Activated CD4-positive, alpha-beta memory T cell treated with anti-CD3 and anti-CD28 coated beads for 36 hours (primary cell): ENCODE measurements around the gene BCAR1. TPM values are rescaled to one million over a fixed set of nuclear protein-coding genes. Genes with fewer than 3 reads are reported as not detected.

Source experiments
- CTCF ChIA-PET: fragments of 350-600 bp; sonication (Branson Sonifier 250); formaldehyde crosslinking; loops from one replicate; lab custom pipeline; 2021; ENCODE audit warnings: antibody characterized with exemption, inconsistent platforms; lab: Charles Lee
- POLR2A ChIA-PET: fragments of 350-600 bp; sonication (Branson Sonifier 250); formaldehyde crosslinking; loops from one replicate; lab custom pipeline; 2021; ENCODE audit warnings: antibody characterized with exemption; lab: Charles Lee
- DNase-seq: peaks from one replicate; pipeline ENCODE4 v3.0.0-alpha.2; 2020
- H3K27ac Mint-ChIP-seq: one replicate; pipeline ENCODE4 v1.8.0; 2021; ENCODE audit warnings: mixed read lengths
- H3K27me3 Mint-ChIP-seq: one replicate; pipeline ENCODE4 v1.8.0; 2021; ENCODE audit warnings: mixed read lengths
- H3K36me3 Mint-ChIP-seq: one replicate; pipeline ENCODE4 v1.8.0; 2021; ENCODE audit warnings: mixed read lengths
- H3K4me1 Mint-ChIP-seq: one replicate; pipeline ENCODE4 v1.8.0; 2021; ENCODE audit warnings: low read depth, mixed read lengths
- H3K4me3 Mint-ChIP-seq: one replicate; pipeline ENCODE4 v1.8.0; 2021; ENCODE audit warnings: mild to moderate bottlenecking, mixed read lengths
- H3K9me3 Mint-ChIP-seq: one replicate; pipeline ENCODE4 v1.8.0; 2021; ENCODE audit warnings: mixed read lengths
- intact Hi-C: fragments of 100-400 bp; cut with micrococcal nuclease; formaldehyde crosslinking; loops from one replicate; pipeline ENCODE4 v1.15.1; 2023
- total RNA-seq, 2 experiments: library from RNA; stranded (reverse); gene quantifications; one replicate each; pipeline ENCODE4 v1.2.3, GENCODE V29; 2021

The BCAR1 gene
- total RNA-seq, 2 experiments from 2014 or later, result 0.78 to 1.1 TPM

DNA sequence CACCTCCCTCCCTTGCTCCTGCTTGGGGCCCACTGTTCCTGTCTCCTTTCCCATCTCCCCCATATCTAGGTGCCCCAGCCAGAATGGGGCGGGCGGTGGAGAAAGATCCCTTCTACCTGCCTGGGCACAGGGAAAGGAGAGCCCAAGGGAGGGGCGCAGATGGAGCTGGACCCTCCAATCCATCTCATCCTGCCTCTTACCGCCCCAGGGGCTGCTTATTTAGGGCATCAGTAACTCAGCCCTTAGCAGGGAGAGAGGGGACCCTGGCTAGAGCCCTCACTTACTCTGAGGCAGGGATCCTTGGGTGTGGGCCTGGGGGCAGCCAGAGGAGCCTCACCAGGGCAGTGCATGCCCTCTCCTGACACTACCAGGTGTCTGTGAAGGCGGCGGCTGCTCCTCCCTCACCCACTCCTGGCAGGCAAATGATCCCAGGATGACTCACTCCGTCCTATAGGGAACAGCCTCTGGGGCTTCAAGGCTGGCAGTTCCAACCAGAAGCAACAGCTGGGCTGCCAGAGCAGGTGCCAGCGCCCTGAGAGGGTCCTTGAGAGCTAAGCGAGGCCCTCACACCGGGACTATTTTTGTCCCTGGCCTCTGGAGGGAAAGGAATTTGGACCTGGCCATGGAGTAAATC is 16.3 kb upstream of the BCAR1 start:
- Mint-ChIP-seq H3K4me3 (no peak overlapping the region), H3K27me3 (peaks cover 31% of the 10 kb centered on the region), H3K4me1 (peaks cover 6% of the 10 kb centered on the region), H3K9me3 (no peaks in the 10 kb centered on the region), H3K27ac (no peak overlapping the region), H3K36me3 (no peaks in the 10 kb centered on the region)
- CTCF ChIA-PET, result interaction anchor here (0.8 kb wide), 1 partner anchor 68 kb away, joined by 3 read pairs; no protein-coding TSS in a partner anchor
- POLR2A ChIA-PET, result no interaction called here
- intact Hi-C loops, result no loop called here
- DNase-seq, result no peak

- no peak for DNase-seq
- intact Hi-C loops, result no loop called here
- H3K36me3 Mint-ChIP-seq, result no peaks in the 10 kb centered on the region
- peak overlapping the region; percentile 65 for H3K4me3 Mint-ChIP-seq
- CTCF ChIA-PET, result no interaction called here
- H3K27me3 Mint-ChIP-seq, result peaks cover 30% of the 10 kb centered on the region
- peaks cover 6% of the 10 kb centered on the region for H3K4me1 Mint-ChIP-seq
- POLR2A ChIA-PET, result no interaction called here
- H3K9me3 Mint-ChIP-seq, result no peaks in the 10 kb centered on the region
- no peak overlapping the region for H3K27ac Mint-ChIP-seq
Observed at GRCh38 chr16:75266738-75267630, 15.6 kb upstream of the BCAR1 start.

DNA sequence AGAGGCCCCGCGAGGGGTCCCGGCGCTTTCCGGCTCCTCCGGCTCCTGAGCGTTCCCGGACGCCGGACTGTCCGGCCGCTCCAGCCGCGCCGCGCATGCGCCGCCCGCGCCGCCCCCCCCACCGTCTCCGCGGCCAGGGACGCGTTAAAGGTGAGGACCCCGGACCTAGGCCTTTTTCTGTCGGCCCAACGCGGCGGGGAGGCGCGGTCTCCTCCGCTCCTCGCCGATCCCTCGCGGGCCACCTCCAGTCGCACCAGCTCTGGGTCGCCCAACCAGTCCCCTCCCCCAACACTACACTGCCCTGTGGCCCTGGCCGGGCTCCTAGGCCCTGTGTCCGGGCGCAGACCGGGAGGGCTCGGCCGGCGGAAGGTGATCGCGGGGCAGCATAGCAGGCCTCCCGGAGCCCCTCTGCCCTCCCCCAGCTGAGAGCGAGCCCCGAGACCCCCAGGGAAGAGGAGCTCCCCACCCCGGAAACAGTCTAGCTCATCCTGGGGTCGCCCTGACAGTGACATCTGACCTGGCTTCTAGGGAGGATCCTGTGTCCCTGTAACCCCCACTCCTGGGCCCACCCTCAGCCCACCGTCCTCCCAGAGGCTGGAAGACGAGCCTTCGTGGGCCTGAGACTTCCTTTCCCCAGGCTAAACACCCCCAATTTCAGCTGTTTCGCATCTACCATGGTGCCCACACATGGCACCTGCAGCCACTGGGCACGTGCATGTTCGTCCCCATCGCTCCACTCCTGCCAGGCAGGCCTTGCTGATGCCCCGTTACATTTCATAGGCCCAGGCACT is 14.7 kb upstream of the BCAR1 start:
- no peak for DNase-seq
- ChIA-PET CTCF (no interaction called here), POLR2A (no interaction called here)
- H3K27me3 Mint-ChIP-seq, result peaks cover 30% of the 10 kb centered on the region
- intact Hi-C loops, result no loop called here
- H3K4me3 Mint-ChIP-seq, result peak overlapping the region; percentile 65
- H3K4me1 Mint-ChIP-seq, result peaks cover 6% of the 10 kb centered on the region
- H3K27ac Mint-ChIP-seq, result no peak overlapping the region
- no peaks in the 10 kb centered on the region for H3K9me3 Mint-ChIP-seq
- no peaks in the 10 kb centered on the region for H3K36me3 Mint-ChIP-seq

DNA sequence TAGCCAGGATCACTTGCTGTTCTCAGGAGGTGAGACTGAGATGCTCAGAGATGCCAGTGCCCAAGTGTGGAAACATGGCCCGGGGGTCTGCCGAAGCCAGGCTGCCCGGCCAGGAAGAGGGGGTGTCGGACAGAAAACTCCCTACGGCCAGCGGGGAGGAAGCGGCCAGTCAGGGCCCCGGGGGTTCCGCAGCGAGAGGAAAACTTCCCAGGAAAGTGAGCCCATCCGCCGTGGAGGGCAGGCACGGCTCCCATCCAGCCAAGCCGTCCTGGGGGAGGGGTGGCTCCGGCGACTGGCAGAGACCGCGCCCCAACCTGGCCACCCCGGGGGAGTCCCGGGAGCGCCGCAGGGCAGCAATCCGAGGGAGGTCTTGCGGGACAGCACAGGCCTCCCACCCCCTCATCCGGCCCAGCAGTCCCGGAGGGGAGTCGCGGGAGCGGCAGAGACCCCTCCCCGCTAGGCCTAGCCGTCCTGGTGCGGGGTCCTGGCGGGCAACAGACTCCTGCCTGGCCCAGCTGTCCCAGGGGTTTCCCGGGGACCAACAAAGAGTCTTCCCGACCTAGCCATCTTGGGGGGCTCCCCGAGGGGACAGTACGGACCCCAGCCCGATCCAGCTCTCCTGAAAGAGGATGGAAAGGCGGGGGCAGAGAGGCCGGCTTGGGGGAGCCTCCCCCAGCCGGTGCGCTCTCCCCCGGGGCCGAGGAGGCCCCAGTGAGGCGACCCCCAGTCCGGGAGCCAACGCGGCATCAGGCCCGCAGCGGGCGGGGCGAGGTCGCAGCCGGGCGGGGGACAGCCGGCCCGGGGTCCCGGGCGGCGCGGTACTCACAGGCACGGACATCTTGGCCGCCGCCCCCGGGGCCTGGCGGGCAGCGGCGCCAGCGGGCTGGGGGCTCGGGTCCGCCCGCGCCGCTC is 13.8 kb upstream of the BCAR1 start:
- H3K36me3 Mint-ChIP-seq, result no peaks in the 10 kb centered on the region
- ChIA-PET CTCF (no interaction called here), POLR2A (interaction anchor here (0.8 kb wide), 1 partner anchor 78 kb away, joined by 3 read pairs; no protein-coding TSS in a partner anchor)
- intact Hi-C loops, result no loop called here
- H3K4me3 Mint-ChIP-seq, result no peak overlapping the region
- H3K4me1 Mint-ChIP-seq, result peaks cover 6% of the 10 kb centered on the region
- DNase-seq, result no peak
- H3K9me3 Mint-ChIP-seq, result no peaks in the 10 kb centered on the region
- peaks cover 30% of the 10 kb centered on the region for H3K27me3 Mint-ChIP-seq
- no peak overlapping the region for H3K27ac Mint-ChIP-seq

GRCh38 chr16:75264457-75264998 is 13.1 kb upstream of the BCAR1 start:
- H3K36me3 Mint-ChIP-seq, result no peaks in the 10 kb centered on the region
- DNase-seq, result no peak
- POLR2A ChIA-PET, result interaction anchor here (0.8 kb wide), 1 partner anchor 79 kb away, joined by 3 read pairs; no protein-coding TSS in a partner anchor
- intact Hi-C loops, result no loop called here
- H3K4me1 Mint-ChIP-seq, result peaks cover 6% of the 10 kb centered on the region
- H3K9me3 Mint-ChIP-seq, result no peaks in the 10 kb centered on the region
- CTCF ChIA-PET, result no interaction called here
- peak overlapping the region; percentile 24 for H3K4me3 Mint-ChIP-seq
- H3K27ac Mint-ChIP-seq, result no peak overlapping the region
- H3K27me3 Mint-ChIP-seq, result peaks cover 30% of the 10 kb centered on the region

GRCh38 chr16:75263963-75264445 is 12.6 kb upstream of the BCAR1 start:
- peak overlapping the region; percentile 24 for H3K4me3 Mint-ChIP-seq
- H3K9me3 Mint-ChIP-seq, result no peaks in the 10 kb centered on the region
- intact Hi-C loops, result no loop called here
- no peaks in the 10 kb centered on the region for H3K36me3 Mint-ChIP-seq
- no peak for DNase-seq
- ChIA-PET CTCF (no interaction called here), POLR2A (no interaction called here)
- H3K4me1 Mint-ChIP-seq, result peaks cover 6% of the 10 kb centered on the region
- H3K27me3 Mint-ChIP-seq, result peaks cover 30% of the 10 kb centered on the region
- no peak overlapping the region for H3K27ac Mint-ChIP-seq

DNA sequence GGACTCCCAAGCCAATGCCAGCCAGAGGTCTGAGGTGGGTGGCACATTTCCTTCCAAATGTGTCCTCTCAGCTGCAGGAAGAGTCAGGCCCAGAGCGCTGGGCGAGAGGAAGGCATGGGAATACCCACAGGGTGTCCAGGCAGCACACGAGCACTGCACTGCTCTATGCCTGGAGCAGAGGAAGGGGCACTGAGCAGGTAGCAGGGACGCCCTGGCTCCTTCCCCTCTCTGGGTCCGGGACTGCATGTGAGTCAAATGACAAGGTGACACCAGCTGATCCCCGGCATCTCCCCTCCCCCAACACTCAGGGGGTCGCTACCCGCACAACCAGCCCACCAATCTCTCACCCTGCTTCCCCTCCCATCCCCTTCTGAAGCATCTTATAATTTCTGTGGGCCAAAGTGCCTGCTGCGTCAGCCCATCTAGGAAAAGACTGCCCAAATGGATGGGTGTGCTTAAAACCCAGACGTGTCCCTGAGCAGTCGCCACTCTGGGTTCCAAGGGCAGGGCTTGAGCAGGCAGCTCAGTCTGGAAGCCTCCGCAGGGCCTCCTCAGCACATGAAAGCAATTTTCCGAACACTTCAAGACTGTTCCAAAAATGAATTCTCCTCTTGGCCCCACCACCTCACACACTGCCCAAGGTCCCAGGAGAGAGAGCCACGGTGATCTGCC is 12.0 kb upstream of the BCAR1 start:
- intact Hi-C loops, result no loop called here
- Mint-ChIP-seq H3K27me3 (peaks cover 30% of the 10 kb centered on the region), H3K9me3 (no peaks in the 10 kb centered on the region), H3K27ac (no peak overlapping the region), H3K4me1 (peaks cover 6% of the 10 kb centered on the region), H3K4me3 (no peak overlapping the region), H3K36me3 (no peaks in the 10 kb centered on the region)
- ChIA-PET CTCF (no interaction called here), POLR2A (no interaction called here)
- DNase-seq, result peak; percentile 8

DNA sequence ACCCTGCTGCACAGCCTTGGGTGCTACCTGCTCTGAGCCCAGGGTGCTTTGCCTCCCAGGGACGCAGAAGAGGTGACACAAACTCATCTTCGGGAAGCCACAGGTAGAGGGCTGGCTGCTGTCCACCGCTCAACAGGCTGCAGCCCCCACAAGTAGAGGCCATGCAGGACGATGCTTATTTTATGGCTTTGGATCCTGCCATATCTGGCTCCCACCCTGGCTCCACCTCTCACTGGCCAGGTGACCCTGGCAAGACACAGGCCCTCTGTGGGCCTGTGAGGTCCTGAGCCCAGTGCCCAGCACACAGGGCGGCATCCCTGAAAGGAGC is 11.3 kb upstream of the BCAR1 start:
- peaks cover 6% of the 10 kb centered on the region for H3K4me1 Mint-ChIP-seq
- H3K4me3 Mint-ChIP-seq, result no peak overlapping the region
- ChIA-PET POLR2A (no interaction called here), CTCF (no interaction called here)
- H3K36me3 Mint-ChIP-seq, result no peaks in the 10 kb centered on the region
- no peak overlapping the region for H3K27ac Mint-ChIP-seq
- DNase-seq, result no peak
- intact Hi-C loops, result no loop called here
- H3K9me3 Mint-ChIP-seq, result no peaks in the 10 kb centered on the region
- peaks cover 34% of the 10 kb centered on the region for H3K27me3 Mint-ChIP-seq

DNA sequence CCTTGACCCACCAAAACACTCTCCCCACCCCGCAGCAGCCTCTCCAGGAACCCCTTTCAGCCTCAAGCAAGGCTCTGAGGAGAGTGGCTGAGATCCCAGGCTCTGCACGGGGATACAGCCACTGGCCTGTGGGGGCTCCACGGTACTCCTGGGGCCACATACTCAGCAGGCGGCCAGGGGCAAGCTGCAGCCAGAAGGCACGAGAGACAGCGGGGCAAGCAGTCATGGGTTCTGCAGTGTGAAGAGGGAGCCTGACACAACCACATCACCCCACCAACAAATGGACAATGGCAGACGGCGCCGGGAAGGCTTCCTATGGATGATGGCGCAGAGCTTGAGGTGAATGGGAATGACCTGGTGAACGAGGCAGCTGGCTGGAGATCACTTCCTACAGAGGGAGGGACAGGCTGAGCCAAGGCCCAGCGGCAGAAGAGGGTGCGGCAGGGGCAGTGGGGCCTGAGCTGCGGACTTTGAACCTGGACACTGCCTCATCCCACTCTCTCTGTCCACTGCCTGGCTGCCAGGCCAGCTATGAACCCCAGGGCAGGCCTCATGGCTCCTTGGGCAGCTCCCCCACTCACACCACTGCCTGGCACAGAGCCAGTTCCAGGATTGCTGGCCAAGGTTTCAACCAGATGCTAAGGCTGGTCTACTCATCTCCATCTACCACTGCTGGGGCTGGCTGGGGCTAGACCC is 10.8 kb upstream of the BCAR1 start:
- Mint-ChIP-seq H3K9me3 (no peaks in the 10 kb centered on the region), H3K27me3 (peaks cover 34% of the 10 kb centered on the region), H3K4me3 (no peak overlapping the region), H3K27ac (no peak overlapping the region), H3K4me1 (peaks cover 6% of the 10 kb centered on the region), H3K36me3 (no peaks in the 10 kb centered on the region)
- CTCF ChIA-PET, result no interaction called here
- POLR2A ChIA-PET, result no interaction called here
- intact Hi-C loops, result no loop called here
- DNase-seq, result peak; percentile 6

DNA sequence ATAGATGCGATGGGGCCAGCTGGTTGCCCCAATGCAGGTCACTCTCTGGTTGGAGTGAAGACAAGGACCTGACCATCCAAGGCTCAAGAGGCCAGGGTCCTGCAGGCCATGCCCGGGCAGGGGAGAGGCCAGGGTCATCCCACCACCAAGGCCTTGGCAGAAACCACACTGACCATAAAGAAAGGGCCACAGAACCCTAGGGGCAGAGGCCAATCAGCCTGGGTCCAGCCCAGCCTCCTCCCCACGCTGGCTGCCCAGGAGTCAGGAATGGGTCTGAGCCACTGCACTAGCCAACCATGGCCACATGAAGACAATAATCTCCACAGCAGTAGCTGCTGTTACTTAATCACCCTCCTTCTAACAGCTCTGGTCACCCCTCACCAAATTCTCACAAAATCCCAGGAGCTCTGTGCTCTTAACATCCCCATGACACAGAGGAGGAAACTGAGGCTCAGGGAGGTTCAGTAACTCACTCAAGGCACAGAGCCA is 10.2 kb upstream of the BCAR1 start:
- intact Hi-C loops, result no loop called here
- Mint-ChIP-seq H3K9me3 (no peaks in the 10 kb centered on the region), H3K27ac (no peak overlapping the region), H3K27me3 (peaks cover 30% of the 10 kb centered on the region), H3K4me3 (no peak overlapping the region), H3K4me1 (peaks cover 6% of the 10 kb centered on the region), H3K36me3 (no peaks in the 10 kb centered on the region)
- CTCF ChIA-PET, result no interaction called here
- POLR2A ChIA-PET, result no interaction called here
- DNase-seq, result no peak
